Muscle layer of colon (tissue), 2 donors: ENCODE measurements around the gene LDLRAD3.
A peak's percentile ranks its signal among the peaks of the same experiment; 100 is the strongest.

Source experiments
- H3K27ac ChIP-seq: one replicate; pipeline ENCODE4 v1.7.0; 2013; ENCODE audit warnings: low read depth, mild to moderate bottlenecking, low read length, moderate library complexity
- H3K27me3 ChIP-seq, 2 donors: one replicate each; pipeline ENCODE4 v1.7.0; 2013; ENCODE audit warnings: low read length in 2 of 2, mild to moderate bottlenecking in 2 of 2; ENCODE audit not compliant: insufficient read depth in 2 of 2, control insufficient read depth in 1 of 2
- H3K36me3 ChIP-seq: one replicate; pipeline ENCODE4 v1.7.0; 2013; ENCODE audit warnings: mild to moderate bottlenecking, low read length; ENCODE audit not compliant: insufficient read depth
- H3K4me1 ChIP-seq: one replicate; pipeline ENCODE4 v1.7.0; 2013; ENCODE audit warnings: mild to moderate bottlenecking, low read length; ENCODE audit not compliant: insufficient read depth
- H3K4me3 ChIP-seq, 2 donors: one replicate each; pipeline ENCODE4 v1.7.0; 2013; ENCODE audit warnings: low read length in 2 of 2, low read depth in 1 of 2, mild to moderate bottlenecking in 1 of 2, moderate library complexity in 1 of 2
- H3K9ac ChIP-seq: one replicate; pipeline ENCODE4 v1.7.0; 2013; ENCODE audit warnings: low read length
- H3K9me3 ChIP-seq: one replicate; pipeline ENCODE4 v1.7.0; 2013; ENCODE audit warnings: mild to moderate bottlenecking, low read length
- donor health status: abdominal sarcoma.
- donor health status: Adenocarcinoma of cecum.

LDLRAD3 gene

GRCh38 chr11:35978183-35978582 lies 34.3 kb downstream of the LDLRAD3 start:
- no peak overlapping the region for H3K4me3 ChIP-seq
- H3K9me3 ChIP-seq: no peaks in the 10 kb centered on the region
- no peak overlapping the region for H3K9ac ChIP-seq
- H3K27me3 ChIP-seq: no peaks in the 10 kb centered on the region
- no peak overlapping the region for H3K27ac ChIP-seq
- peaks cover 25% of the 10 kb centered on the region for H3K4me1 ChIP-seq
- no peaks in the 10 kb centered on the region for H3K36me3 ChIP-seq

GRCh38 chr11:35978891-35979290 lies 35.0 kb downstream of the LDLRAD3 start:
- Histone ChIP-seq H3K27me3 (no peaks in the 10 kb centered on the region), H3K9ac (no peak overlapping the region), H3K9me3 (no peaks in the 10 kb centered on the region), H3K36me3 (no peaks in the 10 kb centered on the region), H3K27ac (no peak overlapping the region), H3K4me3 (no peak overlapping the region), H3K4me1 (peaks cover 25% of the 10 kb centered on the region)

- H3K27me3 ChIP-seq: no peaks in the 10 kb centered on the region
- no peak overlapping the region for H3K4me3 ChIP-seq
- H3K36me3 ChIP-seq: no peaks in the 10 kb centered on the region
- no peaks in the 10 kb centered on the region for H3K9me3 ChIP-seq
- peaks cover 25% of the 10 kb centered on the region for H3K4me1 ChIP-seq
- no peak overlapping the region for H3K9ac ChIP-seq
- no peak overlapping the region for H3K27ac ChIP-seq
Measured at GRCh38 chr11:35980686-35981390, 37.0 kb downstream of the LDLRAD3 start.

GRCh38 chr11:35981581-35981980 lies 37.7 kb downstream of the LDLRAD3 start:
- peaks cover 25% of the 10 kb centered on the region for H3K4me1 ChIP-seq
- H3K27me3 ChIP-seq: no peaks in the 10 kb centered on the region
- no peaks in the 10 kb centered on the region for H3K9me3 ChIP-seq
- peak overlapping the region in 1 of 2 donors; percentile 4 for H3K4me3 ChIP-seq
- H3K36me3 ChIP-seq: no peaks in the 10 kb centered on the region
- H3K27ac ChIP-seq: no peak overlapping the region
- H3K9ac ChIP-seq: no peak overlapping the region

GRCh38 chr11:35982061-35982460 lies 38.2 kb downstream of the LDLRAD3 start:
- H3K9ac ChIP-seq: no peak overlapping the region
- no peaks in the 10 kb centered on the region for H3K9me3 ChIP-seq
- H3K36me3 ChIP-seq: no peaks in the 10 kb centered on the region
- H3K27ac ChIP-seq: no peak overlapping the region
- H3K27me3 ChIP-seq: no peaks in the 10 kb centered on the region
- peak overlapping the region in 1 of 2 donors; percentile 4 for H3K4me3 ChIP-seq
- peaks cover 28% of the 10 kb centered on the region for H3K4me1 ChIP-seq

GRCh38 chr11:35983981-35984380 lies 40.1 kb downstream of the LDLRAD3 start:
- Histone ChIP-seq H3K4me1 (peaks cover 30% of the 10 kb centered on the region), H3K9ac (no peak overlapping the region), H3K36me3 (no peaks in the 10 kb centered on the region), H3K9me3 (no peaks in the 10 kb centered on the region), H3K27me3 (no peaks in the 10 kb centered on the region), H3K4me3 (no peak overlapping the region), H3K27ac (no peak overlapping the region)

GRCh38 chr11:35986947-35987346 lies 43.1 kb downstream of the LDLRAD3 start:
- Histone ChIP-seq H3K9ac (no peak overlapping the region), H3K4me1 (peaks cover 15% of the 10 kb centered on the region), H3K36me3 (no peaks in the 10 kb centered on the region), H3K4me3 (no peak overlapping the region), H3K27me3 (no peaks in the 10 kb centered on the region), H3K9me3 (no peaks in the 10 kb centered on the region), H3K27ac (no peak overlapping the region)

- Histone ChIP-seq H3K9ac (no peak overlapping the region), H3K27ac (no peak overlapping the region), H3K27me3 (no peaks in the 10 kb centered on the region), H3K9me3 (no peaks in the 10 kb centered on the region), H3K4me1 (peaks cover 13% of the 10 kb centered on the region), H3K36me3 (no peaks in the 10 kb centered on the region), H3K4me3 (no peak overlapping the region)
Measured at GRCh38 chr11:35990170-35990569, 46.3 kb downstream of the LDLRAD3 start.

GRCh38 chr11:35990816-35991215 lies 47.0 kb downstream of the LDLRAD3 start:
- Histone ChIP-seq H3K9me3 (no peaks in the 10 kb centered on the region), H3K4me1 (peaks cover 13% of the 10 kb centered on the region), H3K4me3 (no peak overlapping the region), H3K36me3 (no peaks in the 10 kb centered on the region), H3K9ac (no peak overlapping the region), H3K27me3 (no peaks in the 10 kb centered on the region), H3K27ac (no peak overlapping the region)

- Histone ChIP-seq H3K9ac (no peak overlapping the region), H3K4me3 (no peak overlapping the region), H3K4me1 (peaks cover 8% of the 10 kb centered on the region), H3K9me3 (no peaks in the 10 kb centered on the region), H3K27me3 (no peaks in the 10 kb centered on the region), H3K36me3 (no peaks in the 10 kb centered on the region), H3K27ac (no peak overlapping the region)
Measured at GRCh38 chr11:35992548-35992947, 48.7 kb downstream of the LDLRAD3 start.

- Histone ChIP-seq H3K27ac (no peak overlapping the region), H3K9ac (no peak overlapping the region), H3K4me1 (peaks cover 8% of the 10 kb centered on the region), H3K27me3 (no peaks in the 10 kb centered on the region), H3K4me3 (no peak overlapping the region), H3K9me3 (no peaks in the 10 kb centered on the region), H3K36me3 (no peaks in the 10 kb centered on the region)
Measured at GRCh38 chr11:35994421-35994820, 50.6 kb downstream of the LDLRAD3 start.

GRCh38 chr11:35995681-35996271 lies 51.9 kb downstream of the LDLRAD3 start:
- H3K27me3 ChIP-seq: no peaks in the 10 kb centered on the region
- no peak overlapping the region for H3K9ac ChIP-seq
- no peaks in the 10 kb centered on the region for H3K36me3 ChIP-seq
- no peak overlapping the region for H3K27ac ChIP-seq
- no peak overlapping the region for H3K4me3 ChIP-seq
- peaks cover 8% of the 10 kb centered on the region for H3K4me1 ChIP-seq
- H3K9me3 ChIP-seq: no peaks in the 10 kb centered on the region
